CD4-positive, alpha-beta T cell treated with Interleukin-2 at 100 ng/mL for 4 hours (primary cell): Measurements from ENCODE around the gene DUS2.

Experiments
- DNase-seq: peaks from one replicate; pipeline ENCODE4 v3.0.0-alpha.2; 2020; ENCODE audit warnings: low spot score

Gene DUS2

GRCh38 chr16:68128577-68129305 is 105.7 kb downstream of the DUS2 start:
- DNase-seq: no peak
